ENCODE results near the gene HSPA14.

GRCh38 chr10:14859043-14859442 lies 20.9 kb downstream of the HSPA14 start:
- TF ChIP-seq EZH2phosphoT487 (IDR thresholded peaks at IDR 0.05; ENCODE audit: insufficient read depth, low read depth) (no peak), EZH2 (IDR thresholded peaks at IDR 0.05; ENCODE audit: insufficient read depth, poor library complexity, severe bottlenecking) (no peak)
